GM18498 (cell line): ENCODE results near the gene RANBP1.

Experiments
- ATAC-seq: cut with Tn5 transposase; IDR thresholded peaks from one replicate; pipeline ENCODE4 v1.9.1; 2021; ENCODE audit warnings: mild to moderate bottlenecking, moderate library complexity; ENCODE audit not compliant: unreplicated experiment

Gene RANBP1

DNA sequence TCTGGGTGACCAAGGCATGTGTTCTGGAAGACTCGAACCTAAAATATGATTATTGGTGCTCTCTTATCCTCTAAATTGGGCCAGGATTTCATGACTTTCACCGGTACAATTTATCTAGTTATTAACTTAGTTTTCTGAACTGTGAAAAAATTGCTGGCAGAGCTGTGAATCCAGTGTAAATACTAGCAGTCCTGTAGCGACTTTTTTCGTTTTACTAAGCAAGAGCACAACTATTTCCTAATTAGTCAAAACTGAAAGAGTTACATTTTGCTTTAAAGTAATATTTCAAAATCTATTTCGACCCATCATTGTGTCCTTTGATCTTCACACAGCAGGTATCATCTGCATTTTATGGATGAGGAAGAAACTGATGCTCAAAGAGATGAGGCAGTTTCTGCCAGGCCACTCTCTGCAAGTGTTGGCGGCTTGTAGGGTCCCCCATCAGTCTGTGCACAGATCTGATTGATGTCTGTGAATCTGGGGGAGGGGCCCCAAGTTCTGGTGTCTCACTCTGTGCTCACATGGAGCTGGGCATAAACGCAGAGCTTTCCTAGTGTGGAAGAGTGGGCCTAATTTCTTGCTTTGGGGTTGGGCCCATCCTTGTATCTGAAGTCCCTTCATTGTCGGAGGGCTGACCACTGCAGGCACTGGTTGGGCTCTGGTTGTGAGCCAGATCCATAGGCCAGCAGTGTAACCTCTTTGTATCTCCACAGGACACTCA lies 2.6 kb downstream of the RANBP1 start:
- ATAC-seq, result no peak

DNA sequence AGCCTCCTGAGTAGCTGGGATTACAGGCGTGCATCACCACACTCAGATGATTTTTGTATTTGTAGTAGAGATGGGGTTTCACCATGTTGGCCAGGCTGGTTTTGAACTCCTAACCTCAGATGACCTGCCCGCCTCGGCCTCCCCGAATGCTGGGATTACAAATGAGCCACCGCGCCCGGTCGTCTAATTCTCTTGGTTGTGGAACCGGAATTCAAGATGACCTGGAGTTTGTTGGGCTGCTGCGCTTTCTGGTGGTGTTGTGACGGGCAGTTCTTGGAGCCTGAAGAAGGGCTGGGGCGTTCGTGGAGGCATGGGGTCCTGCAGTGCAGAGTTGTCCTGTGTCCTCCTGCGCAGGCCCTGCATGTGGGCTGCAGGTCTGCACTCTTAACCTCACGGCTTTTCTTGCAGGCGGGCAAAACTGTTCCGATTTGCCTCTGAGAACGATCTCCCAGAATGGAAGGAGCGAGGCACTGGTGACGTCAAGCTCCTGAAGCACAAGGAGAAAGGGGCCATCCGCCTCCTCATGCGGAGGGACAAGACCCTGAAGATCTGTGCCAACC lies 6.0 kb downstream of the RANBP1 start:
- no peak for ATAC-seq

DNA sequence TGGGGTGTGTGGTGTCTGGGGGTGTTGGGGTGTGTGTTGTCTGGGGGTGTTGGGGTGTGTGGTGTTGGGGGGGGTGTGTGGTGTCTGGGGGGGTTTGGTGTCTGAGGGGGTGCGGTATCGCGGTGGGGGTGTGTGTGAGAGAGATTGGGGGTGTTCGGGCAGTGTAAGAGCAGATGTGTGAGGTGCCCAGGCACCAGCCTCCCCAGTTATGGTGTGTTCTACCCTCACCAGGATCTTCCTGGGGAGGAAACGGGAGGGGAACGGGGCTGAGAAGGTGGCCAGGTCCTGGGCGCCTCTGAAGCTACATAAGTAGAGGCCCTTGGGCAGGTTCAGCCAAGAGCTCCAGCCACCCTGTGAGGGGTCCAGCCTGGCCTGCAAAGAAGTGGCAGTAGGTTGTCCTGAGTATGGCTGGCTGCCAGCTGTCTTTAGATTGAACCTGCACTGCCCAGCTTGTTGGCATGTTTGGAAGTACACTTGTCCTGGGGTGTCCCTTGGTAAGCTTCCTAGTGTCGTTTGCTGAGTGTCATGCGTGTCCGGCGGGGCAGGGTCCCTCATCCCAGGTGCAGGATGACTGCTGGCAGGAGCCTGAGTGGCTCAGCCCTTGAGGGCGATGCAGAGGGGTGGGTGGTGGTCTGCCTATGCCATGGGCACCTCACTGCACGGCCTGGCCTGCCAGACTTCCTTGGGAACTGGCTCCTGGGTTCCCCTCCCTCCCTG lies 7.6 kb downstream of the RANBP1 start:
- no peak for ATAC-seq

DNA sequence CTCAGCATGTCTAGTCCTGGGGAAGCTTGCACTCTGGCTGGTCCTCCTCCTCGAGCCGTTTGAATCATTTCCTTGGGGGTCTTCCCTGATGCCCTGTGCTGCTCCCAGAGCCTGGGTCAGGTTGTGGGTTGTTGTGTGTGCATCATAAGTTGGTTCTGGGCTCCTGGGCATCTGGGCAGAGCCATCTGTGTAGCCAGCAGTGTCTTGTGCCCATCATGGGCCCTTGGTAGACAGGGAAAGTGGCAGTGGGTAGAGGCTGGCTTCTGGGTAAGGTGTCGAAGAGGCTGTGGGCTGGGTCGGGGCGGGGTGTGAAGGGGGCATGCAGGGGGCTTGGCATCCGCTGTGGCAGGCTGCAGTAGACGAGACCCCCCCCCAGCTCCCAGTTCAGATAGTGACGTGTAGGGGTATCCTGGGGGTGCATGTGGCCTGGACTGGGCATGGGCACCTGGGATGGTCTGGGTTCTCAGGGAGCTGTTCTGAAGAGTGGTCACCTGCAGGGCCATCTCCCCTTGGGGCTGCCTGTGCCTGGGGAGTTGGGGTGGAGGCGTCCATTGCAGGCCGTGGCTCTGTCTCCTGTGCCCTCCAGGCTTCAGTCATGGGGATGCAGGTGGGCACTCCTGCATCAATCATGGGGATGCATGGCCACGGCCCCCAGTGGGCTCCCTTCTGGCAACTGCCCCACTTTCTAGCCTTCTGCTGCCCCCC lies 8.3 kb downstream of the RANBP1 start:
- no peak for ATAC-seq

- no peak for ATAC-seq
These were observed 9.6 kb downstream of the RANBP1 start for GRCh38 chr22:20125201-20126174.

DNA sequence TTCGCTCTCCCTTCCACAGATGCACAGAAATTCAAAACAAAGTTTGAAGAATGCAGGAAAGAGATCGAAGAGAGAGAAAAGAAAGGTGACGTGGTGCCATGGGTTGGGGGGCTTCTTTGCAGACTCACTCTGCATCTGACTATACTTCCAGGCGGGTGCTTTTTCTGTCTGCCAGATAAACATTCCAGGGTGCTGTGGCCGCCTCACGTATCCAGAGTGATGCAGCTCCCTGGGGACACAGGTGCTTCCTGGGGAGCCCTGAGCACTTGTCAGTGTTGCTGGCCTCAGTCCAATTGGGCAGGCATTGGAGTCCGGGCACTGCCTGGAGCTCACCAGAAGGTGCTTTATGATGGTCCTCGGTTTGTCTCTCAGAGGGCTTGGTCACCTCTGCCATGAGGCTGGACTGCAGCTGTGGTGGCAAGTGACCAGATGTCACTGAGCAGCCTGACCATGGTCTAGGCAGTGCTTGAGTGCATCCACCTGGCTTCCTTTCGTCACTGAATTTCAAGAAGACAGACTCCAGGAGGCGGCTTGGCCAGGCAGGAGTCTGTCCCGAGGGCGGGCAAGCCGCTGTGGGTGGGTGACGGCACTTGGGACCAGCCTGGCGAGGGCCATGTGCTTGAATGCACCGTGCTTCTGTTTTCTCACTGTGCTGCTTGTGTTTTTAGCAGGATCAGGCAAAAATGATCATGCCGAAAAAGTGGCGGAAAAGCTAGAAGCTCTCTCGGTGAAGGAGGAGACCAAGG lies 10.6 kb downstream of the RANBP1 start:
- no peak for ATAC-seq

DNA sequence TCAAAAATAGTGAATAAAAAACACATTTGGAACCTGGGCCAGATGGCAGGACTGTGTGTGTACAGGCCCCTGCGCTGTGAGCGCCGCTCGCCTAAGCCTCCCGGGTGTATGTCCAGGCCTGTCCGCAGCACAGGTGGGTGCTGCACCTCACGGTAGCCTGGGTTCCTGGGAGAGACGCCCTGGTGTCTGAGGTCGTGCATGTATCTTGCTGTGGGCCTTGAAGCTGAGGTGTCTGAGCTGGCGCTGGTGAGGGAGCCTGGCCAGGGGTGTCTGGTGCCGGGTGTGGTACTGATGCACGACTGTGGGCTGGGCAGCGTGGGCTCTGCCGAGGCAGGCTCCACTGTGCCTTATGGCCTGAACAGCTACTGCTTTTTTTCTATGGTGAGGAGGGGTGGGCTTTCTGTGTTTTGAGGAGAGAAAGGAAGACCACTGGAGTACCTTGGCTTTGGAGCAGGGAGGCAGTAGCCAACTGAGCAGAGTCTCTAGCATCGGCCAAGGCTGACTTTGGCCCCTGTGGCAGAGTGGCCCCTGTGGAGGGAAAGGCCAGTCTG lies 11.5 kb downstream of the RANBP1 start:
- ATAC-seq, result no peak

DNA sequence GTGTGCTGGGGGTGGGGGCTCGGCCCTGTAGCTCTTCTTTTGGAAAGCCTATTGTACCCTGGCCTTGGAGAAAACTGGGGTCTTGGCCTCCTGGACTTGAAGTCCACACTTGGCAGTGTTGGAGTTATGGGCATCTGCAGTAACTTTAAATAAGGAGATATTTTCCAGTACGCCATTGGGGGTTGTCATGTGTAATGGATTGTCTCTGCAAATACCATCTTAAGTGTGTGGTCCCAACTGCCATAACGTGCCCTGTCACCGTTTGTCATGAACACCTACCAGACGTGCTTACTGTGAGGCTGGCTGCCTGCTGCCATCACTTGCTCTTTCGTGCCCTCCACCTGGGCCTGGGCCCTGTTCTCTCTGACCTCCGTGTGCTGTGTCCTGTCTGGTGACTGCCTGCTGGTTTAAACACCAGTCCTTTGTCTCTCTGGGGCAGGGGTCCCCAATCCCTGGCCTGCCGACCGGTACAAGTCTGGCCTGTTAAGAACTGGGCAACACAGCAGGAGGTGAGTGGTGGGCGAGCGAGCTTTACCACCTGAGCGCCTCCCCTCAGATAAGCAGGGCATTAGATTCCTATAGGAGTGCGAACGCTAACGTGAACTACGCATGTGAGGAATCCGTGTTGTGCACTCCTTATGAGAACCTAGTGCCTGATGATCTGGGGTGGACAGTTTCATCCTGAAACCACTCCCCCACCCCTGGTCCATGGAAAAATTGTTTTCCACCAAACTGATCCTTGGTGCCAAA lies 12.1 kb downstream of the RANBP1 start:
- ATAC-seq, result no peak

GRCh38 chr22:20128619-20128901 lies 12.7 kb downstream of the RANBP1 start:
- no peak for ATAC-seq

DNA sequence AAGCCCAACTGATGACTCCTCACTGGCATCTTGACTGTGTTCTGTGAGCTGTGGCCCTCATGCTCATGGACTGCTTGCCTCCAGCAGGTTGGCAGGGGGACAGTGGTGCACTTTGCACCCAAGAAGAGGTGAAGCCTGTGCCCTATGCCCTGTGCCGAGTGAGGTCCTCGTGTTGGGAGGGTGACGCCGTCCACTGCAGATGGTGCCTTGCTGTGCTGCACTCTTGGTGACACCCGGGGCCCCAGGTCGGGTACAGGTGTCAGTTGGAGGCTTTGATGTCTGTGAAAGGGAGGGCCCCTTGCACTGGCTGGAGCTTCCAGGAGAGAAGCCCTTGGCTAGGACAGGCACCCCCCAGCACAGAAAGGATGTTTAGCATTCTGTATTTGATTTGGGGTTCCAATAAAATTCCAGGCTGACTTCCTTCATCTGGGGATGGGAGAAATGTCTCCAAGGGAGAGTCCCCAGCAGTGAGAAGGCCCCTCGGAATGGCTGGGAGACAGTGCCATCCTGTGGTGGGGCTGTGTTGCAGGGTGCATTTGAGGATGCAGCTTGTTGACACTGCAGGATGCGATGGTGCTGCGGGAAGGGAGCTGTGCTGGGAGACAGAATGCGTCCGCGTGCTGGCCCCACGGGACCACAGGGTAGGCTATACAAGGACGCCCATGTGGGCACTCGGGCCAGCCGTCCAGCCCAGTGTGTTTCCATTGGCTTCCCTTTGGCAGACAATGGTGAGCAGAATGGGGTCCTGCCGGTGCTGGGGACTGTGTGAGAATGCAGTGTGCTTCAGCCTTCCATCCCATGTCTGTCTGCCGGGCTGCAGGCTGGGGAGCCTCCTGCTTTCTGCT lies 13.2 kb downstream of the RANBP1 start:
- no peak for ATAC-seq

- no peak for ATAC-seq
These were observed 13.8 kb downstream of the RANBP1 start for GRCh38 chr22:20129747-20130014.

DNA sequence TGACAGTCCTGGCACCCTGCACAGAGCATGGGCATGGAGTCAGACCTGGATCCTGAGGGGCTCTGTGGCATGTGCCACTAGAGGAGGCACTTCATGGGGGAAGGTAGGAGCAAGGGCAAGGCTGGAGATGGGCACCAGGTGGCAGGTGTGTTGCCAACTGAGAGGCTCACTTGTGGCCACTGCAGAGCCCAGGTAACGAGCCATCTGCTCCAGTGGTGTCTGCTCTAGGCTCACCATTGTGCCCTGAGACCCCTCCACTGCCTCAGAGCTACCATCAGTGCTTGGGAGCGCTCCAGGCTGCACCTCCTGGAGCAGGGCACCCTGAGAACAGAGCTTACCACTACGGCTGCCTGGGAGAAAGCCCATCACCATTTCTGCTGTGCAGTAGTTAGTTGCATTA lies 14.4 kb downstream of the RANBP1 start:
- no peak for ATAC-seq

GRCh38 chr22:20130731-20131596 lies 15.1 kb downstream of the RANBP1 start:
- peak; percentile 67 for ATAC-seq

GRCh38 chr22:20131597-20131858 lies 15.6 kb downstream of the RANBP1 start, which contains the start of gene ZDHHC8:
Gene ZDHHC8, plus strand, starts transcription at chr22:20131804. Its CDS starts 144 bp downstream, at chr22:20131948.
- peak; percentile 58 for ATAC-seq

DNA sequence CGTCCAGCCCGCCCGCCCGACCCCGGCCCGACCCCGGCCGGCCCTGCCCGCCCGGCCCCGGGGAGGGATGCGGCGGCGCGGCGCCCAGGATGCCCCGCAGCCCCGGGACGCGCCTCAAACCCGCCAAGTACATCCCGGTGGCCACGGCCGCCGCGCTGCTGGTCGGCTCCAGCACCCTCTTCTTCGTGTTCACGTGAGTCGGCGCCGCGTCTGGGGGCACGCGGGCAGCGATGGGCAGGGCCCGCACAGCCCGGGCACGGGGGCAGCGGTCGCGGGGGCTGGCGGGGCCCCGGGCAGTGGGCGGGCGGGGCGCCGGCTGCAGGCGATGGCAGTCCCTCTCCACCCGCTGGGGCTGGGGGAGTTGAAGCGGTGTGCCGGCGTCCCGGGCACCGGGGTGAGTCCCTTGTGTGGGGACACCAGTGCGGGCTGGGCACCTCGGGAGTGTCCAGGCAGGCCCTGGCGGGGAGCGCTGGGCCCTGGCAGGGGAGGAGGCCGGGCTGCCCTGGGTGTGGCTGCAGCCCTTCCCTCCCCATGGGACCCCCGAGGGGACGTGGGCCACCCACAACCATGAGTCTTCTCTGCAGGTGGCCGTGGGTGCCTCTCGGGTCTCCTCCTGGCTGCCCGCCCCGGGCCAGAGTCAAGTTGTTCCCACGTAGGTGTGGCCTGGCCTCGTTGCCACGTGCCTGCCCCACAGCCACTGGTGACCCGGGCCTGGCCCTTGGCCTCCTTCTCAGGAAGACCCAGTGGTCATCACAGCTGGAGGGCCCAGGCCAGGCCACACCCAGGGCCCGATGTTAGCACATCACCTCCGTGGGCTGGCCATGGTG lies 16.2 kb downstream of the RANBP1 start:
- peak; percentile 13 for ATAC-seq

GRCh38 chr22:20132686-20133246 lies 16.9 kb downstream of the RANBP1 start:
- ATAC-seq, result no peak
